Hepatic stellate cell (primary cell): ENCODE results near the gene MMP26.
"Not testable (repeated sequence)": the region's sequence is repeated elsewhere in the genome, so short reads cannot be mapped to it uniquely, and the experiment has no call there.

Source experiments
- DNase-seq: peaks from one replicate; pipeline ENCODE4 v3.0.0; 2011; ENCODE audit warnings: low spot score

MMP26 gene

DNA sequence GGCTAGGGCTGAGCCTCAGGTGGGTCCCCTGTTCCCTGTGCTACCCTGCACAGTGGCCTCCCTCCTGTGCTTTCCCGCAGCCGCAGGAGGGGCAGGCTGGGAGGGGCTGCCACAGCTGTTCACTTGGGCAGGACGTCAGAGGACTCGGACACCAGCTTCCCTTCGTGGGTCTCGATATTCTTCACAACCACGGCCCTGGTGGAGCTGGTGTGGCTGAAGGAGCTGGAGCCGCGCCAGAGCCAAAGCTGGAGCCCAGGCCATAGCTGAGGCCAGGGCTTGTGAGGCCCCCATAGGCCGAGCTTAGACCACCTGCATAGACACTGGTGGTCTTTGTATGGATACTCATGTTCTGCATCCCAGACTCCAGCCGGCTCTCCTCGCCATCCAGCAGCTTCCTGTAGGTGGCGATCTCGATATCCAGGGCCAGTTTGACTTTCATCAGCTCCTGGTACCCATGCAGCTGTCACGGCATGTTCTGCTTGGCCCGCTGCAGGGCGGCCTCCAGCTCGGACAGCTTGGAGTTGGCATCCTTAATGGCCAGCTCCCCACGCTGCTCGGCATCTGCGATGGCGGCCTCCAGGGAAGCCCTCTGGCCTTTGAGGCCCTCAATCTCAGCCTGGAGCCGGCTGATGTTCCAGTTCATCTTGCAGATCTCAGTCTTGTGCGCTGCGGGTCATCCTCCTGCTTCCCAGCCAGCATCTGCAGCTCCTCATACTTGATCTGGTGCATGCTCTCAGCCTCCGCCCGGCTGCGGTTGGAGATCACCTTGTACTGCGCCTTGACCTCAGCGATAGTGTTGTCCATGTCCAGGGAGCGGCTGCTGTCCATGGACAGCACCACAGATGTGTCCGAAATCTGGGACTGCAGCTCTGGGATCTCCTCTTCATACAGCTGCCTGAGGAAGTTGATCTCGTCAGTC lies 18.3 kb downstream of the MMP26 start:
- DNase-seq, result not testable (repeated sequence)

- DNase-seq, result no peak
Measured at GRCh38 chr11:4727171-4727570, 22.6 kb downstream of the MMP26 start.

- no peak for DNase-seq
Measured at GRCh38 chr11:4740735-4741134, 36.2 kb downstream of the MMP26 start.

DNA sequence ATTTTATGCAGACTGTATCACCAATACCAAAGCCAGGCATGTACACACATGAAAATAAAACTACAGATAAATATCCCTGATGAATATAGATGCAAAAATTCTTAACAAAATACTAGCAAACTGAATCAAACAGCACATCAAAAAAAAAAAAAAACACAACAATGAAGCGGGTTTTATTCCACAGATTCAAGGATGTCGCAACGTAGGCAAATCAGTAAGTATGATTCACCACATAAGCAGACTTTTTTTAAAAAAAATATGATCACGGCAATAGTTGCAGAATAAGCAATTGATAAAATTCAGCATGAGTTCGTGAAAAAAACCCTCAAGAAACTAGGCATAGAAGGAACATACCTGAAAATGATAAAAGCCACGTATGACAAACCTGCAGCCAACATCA lies 43.9 kb downstream of the MMP26 start:
- no peak for DNase-seq

DNA sequence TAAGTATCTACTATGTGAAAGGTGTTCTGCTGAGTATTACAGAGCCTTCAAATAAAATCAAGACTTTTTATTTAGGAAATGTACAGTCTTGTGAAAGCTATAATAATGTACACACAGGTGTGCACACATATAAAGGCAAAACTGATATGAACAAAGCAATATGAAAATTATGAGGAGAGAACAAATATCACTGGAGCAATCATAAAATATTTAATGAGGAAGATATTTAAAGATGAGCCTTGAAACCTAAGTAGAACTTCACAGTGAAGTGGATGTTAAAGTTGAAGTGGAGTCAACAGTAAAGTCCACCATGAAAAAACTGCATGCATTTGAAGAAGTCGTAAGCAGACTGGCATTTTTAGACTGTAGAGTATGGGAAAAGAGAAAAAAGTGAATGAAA lies 46.6 kb downstream of the MMP26 start:
- no peak for DNase-seq
